Astrocyte of the cerebellum (primary cell): ENCODE results near the gene ORC2.

Experiments
- DNase-seq: peaks from one replicate; pipeline ENCODE4 v3.0.0-alpha.2; 2011; ENCODE audit warnings: low read depth
- H3K4me3 ChIP-seq: 2 replicates; pipeline ENCODE4 v1.5.1; 2011; ENCODE audit warnings: mild to moderate bottlenecking, low read depth, low read length, moderate library complexity
- in situ Hi-C: cut with HindIII; loops from 2 replicates; pipeline ENCODE4 v1.10.0; 2017; ENCODE audit warnings: low sequenced_read_pairs
- TF ChIP-seq, protein P1 (sequence below): IDR thresholded peaks from 2 replicates; pipeline ENCODE4 v1.5.1; 2012; ENCODE audit warnings: low read length, low read depth, moderate library complexity, mild to moderate bottlenecking; ENCODE audit errors: missing control alignments

The ORC2 gene

DNA sequence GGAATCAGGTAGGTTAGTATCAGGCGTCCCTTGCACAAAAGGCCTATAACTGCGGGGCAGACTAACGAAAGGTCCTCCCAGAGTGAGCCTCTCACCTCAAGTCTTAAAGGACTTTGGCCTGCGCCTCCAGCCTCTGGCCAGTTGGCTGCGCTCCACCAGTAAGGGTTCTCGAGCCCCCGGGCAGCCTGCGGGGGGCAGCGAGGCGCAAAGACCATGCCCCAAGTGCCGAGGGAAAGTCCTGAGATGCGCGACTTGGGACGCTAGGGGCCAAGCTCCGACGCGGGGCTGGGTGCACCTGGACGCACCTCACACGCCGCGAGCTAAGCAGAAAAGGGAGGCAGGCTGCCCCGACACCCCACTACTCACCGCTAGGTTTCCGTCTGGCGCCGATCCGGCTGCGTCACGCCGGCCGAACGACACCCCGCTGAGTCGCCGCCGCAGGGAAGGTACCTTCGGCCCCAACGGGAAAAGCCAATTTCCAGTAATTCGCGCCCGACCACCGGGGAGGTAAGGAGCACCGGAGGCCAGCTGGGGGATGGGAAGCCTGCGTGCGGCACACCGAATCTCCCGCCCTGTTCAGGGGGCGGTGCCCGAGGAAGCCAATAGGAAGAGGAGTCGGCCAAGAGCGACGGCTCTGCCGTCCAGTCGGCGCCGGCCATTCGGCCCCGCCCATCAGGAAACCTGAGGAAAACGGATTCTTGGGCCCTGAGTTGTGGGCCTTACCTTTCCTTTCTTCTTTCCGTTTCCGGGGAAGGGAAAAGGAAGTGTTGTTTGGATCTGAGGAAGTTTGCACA, at the start of gene ORC2:
TSS of gene ORC2 (minus strand) at position 537 of the 794 bp plus-strand sequence. CDS start 5,537 bp downstream, outside the sequence.
- TF ChIP-seq, protein P1, sequence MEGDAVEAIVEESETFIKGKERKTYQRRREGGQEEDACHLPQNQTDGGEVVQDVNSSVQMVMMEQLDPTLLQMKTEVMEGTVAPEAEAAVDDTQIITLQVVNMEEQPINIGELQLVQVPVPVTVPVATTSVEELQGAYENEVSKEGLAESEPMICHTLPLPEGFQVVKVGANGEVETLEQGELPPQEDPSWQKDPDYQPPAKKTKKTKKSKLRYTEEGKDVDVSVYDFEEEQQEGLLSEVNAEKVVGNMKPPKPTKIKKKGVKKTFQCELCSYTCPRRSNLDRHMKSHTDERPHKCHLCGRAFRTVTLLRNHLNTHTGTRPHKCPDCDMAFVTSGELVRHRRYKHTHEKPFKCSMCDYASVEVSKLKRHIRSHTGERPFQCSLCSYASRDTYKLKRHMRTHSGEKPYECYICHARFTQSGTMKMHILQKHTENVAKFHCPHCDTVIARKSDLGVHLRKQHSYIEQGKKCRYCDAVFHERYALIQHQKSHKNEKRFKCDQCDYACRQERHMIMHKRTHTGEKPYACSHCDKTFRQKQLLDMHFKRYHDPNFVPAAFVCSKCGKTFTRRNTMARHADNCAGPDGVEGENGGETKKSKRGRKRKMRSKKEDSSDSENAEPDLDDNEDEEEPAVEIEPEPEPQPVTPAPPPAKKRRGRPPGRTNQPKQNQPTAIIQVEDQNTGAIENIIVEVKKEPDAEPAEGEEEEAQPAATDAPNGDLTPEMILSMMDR = peak; percentile 59
- in situ Hi-C loops = no loop called here
- DNase-seq = peak; percentile 89
- peak within 1 kb of the TSS; percentile 87 for H3K4me3 ChIP-seq

DNA sequence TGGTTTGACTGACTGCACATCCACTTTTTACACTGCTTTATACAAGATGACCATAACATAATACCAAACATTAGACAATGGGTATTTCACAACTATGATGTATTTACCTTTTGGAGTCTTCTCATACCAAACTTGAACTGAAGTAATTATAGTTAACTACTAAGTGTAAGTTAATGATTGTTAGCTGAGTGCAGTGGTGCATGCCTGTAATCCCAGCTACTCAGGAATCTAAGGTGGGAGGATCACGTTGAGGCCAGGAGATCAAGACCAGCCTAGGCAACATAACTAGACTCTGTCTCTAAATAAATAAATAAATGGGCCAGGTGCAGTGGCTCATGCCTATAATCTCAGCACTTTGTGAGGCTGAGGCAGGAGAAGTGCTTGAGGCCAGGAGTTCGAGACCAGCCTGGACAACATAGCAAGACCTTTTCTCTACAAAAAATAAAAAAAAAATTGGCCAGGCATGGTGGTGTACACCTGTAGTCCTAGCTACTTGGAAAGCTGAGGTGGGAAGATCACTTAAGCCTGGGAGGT, 44.9 kb upstream of the ORC2 start:
- H3K4me3 ChIP-seq = no peak overlapping the region
- no peak for DNase-seq
- TF ChIP-seq, protein P1 = no peak
- in situ Hi-C loops = no loop called here

DNA sequence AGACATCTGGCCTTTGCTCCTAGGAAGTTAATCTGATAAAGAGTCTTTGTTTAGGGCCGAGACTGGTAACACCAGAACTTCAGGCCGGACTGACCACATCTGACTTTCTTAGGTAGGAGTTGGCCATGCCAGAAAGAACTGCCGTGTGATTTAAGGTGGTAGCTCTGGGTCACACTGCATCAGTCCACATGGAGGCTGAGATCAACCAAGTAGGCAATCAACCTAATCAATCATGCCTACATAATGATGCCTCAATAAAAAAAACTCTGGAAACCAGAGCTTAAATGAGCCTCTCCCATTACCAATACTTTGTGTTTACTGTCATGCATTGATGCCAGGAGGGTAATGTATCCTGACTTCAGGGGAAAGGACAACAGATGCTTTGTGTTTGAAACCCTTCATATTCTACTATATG, 44.1 kb upstream of the ORC2 start:
- TF ChIP-seq, protein P1 = no peak
- no peak for DNase-seq
- H3K4me3 ChIP-seq = no peak overlapping the region
- in situ Hi-C loops = no loop called here

DNA sequence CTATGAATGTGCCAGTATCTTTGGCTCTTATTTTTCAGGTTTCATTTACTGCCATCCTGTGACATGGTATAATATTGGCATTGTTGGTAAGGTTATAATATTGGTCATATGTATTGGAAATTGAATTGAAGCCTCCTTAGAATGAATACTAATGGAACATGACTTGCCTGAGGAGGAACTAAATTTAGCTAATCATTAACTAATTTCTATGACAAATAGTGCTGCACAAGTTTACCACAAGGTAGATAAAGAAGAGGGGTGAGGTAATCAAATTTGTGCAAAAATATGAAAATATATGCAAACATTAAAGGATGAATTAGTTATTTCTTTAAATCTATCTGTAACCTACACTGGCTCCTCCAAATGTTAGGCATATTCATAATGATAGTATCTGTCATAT, 43.2 kb upstream of the ORC2 start:
- DNase-seq = no peak
- TF ChIP-seq, protein P1 = no peak
- in situ Hi-C loops = no loop called here
- H3K4me3 ChIP-seq = no peak overlapping the region

DNA sequence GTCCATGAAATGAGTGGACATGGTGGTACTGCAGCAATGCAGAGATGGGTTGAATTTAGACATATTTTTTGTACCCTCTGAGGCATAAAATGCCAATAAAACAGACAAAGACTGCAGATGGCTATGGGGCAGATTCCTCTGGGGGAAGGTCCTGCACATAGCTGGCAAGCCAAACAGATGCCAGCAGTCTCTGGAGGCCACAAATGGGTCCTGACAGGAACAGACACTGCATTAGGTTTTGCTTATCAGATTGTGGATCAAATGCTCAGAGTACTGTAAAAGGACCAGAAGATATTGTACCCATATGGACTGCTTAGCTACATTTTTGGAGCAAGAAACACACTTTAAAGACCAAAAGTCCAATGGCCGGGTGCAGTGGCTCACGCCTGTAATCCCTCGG, 40.9 kb upstream of the ORC2 start:
- in situ Hi-C loops = no loop called here
- no peak overlapping the region for H3K4me3 ChIP-seq
- TF ChIP-seq, protein P1 = no peak
- no peak for DNase-seq

DNA sequence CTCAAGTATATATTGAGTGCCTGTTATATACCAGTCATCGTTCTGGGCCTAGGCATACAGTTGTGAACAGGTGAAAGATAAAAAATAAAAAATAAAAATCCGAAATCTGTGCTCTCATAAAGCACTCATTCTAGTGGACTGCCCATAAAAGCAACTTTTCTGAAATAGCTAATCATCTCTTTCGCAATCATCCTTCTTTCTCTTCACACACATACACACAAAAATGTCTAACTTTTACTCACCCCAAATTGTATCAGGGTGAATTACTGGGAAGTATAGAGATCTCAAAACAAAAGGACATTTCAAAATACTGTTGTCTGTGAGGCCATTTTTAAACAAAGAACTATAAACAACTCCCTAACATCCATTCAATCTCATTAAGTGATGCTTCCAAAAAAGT, 29.6 kb upstream of the ORC2 start:
- no peak for DNase-seq
- no peak overlapping the region for H3K4me3 ChIP-seq
- in situ Hi-C loops = no loop called here
- TF ChIP-seq, protein P1 = no peak
